HEK293 (cell line): ENCODE results near the gene ABCC9.
"Not testable (repeated sequence)": the region's sequence is repeated elsewhere in the genome, so short reads cannot be mapped to it uniquely, and the experiment has no call there.

ENCODE experiments used
- CTCF ChIA-PET: fragments of 350-600 bp; formaldehyde crosslinking; extraction: SDS; loops from one replicate; lab custom pipeline; 2021; ENCODE audit warnings: antibody characterized with exemption; lab: Yijun Ruan, JAX
- POLR2A ChIA-PET: fragments of 300-600 bp; formaldehyde crosslinking; extraction: SDS; loops from one replicate; lab custom pipeline; 2020; ENCODE audit warnings: antibody characterized with exemption, inconsistent platforms; lab: Yijun Ruan, JAX
- H3K27ac ChIP-seq: fragments of 200-500 bp; sonication (Bioruptor generic); 2 replicates; pipeline ENCODE4 v1.5.1; 2014; ENCODE audit warnings: low read depth, low read length, control low read depth, inconsistent platforms; ENCODE audit errors: extremely low read depth
- H3K36me3 ChIP-seq, 2 experiments: fragments of 200-500 bp in 1 of 2; sonication (Bioruptor generic) in 1 of 2; 1 replicate in 1 of 2; 2 replicates in 1 of 2; pipeline ENCODE4 v1.5.1; 2014 to 2017; ENCODE audit warnings: inconsistent platforms in 2 of 2, low read length in 2 of 2; ENCODE audit not compliant: control insufficient read depth in 2 of 2, insufficient read depth in 1 of 2
- H3K4me1 ChIP-seq: fragments of 200-500 bp; sonication (Bioruptor generic); 2 replicates; pipeline ENCODE4 v1.5.1; 2014; ENCODE audit warnings: mild to moderate bottlenecking, low read length, inconsistent platforms; ENCODE audit not compliant: control insufficient read depth, insufficient read depth
- H3K4me3 ChIP-seq: 2 replicates; pipeline ENCODE4 v1.5.1; 2011; ENCODE audit warnings: low read depth, mild to moderate bottlenecking, control low read depth, low read length, moderate library complexity
- H3K9me3 ChIP-seq: fragments of 200-500 bp; sonication (Bioruptor generic); 2 replicates; pipeline ENCODE4 v1.5.1; 2014; ENCODE audit warnings: low read depth, low read length, inconsistent platforms; ENCODE audit not compliant: control insufficient read depth, insufficient read depth
- SALL2 ChIP-seq: fragments of 450-650 bp; formaldehyde crosslinking; IDR thresholded peaks from 2 replicates; pipeline ENCODE4 v1.5.0; 2017; ENCODE audit warnings: missing biosample characterization, mild to moderate bottlenecking, missing genetic modification characterization, borderline replicate concordance
- WT1 ChIP-seq: fragments of 450-650 bp; formaldehyde crosslinking; IDR thresholded peaks from 2 replicates; pipeline ENCODE4 v1.5.1; 2016; ENCODE audit warnings: missing biosample characterization, missing genetic modification characterization
- ZBTB1 ChIP-seq: fragments of 450-650 bp; formaldehyde crosslinking; IDR thresholded peaks from 2 replicates; pipeline ENCODE4 v1.5.1; 2016; ENCODE audit warnings: missing biosample characterization, missing genetic modification characterization
- ZNF133 ChIP-seq: fragments of 450-650 bp; formaldehyde crosslinking; IDR thresholded peaks from 2 replicates; pipeline ENCODE4 v1.5.1; 2016; ENCODE audit warnings: missing biosample characterization, missing genetic modification characterization
- ZNF138 ChIP-seq: fragments of 450-650 bp; formaldehyde crosslinking; IDR thresholded peaks from 2 replicates; pipeline ENCODE4 v1.5.1; 2016; ENCODE audit warnings: missing biosample characterization, missing genetic modification characterization, borderline replicate concordance
- ZNF221 ChIP-seq: fragments of 450-650 bp; formaldehyde crosslinking; IDR thresholded peaks from 2 replicates; pipeline ENCODE4 v1.5.1; 2017; ENCODE audit warnings: missing biosample characterization, missing genetic modification characterization, borderline replicate concordance
- ZNF248 ChIP-seq: fragments of 450-650 bp; formaldehyde crosslinking; IDR thresholded peaks from 2 replicates; pipeline ENCODE4 v1.5.1; 2017; ENCODE audit warnings: missing biosample characterization, missing genetic modification characterization
- ZNF266 ChIP-seq: fragments of 450-650 bp; formaldehyde crosslinking; IDR thresholded peaks from 2 replicates; pipeline ENCODE4 v1.5.1; 2016; ENCODE audit warnings: missing biosample characterization, missing genetic modification characterization, low read depth
- ZNF473 ChIP-seq: fragments of 450-650 bp; formaldehyde crosslinking; IDR thresholded peaks from 2 replicates; pipeline ENCODE4 v1.5.1; 2017; ENCODE audit warnings: missing biosample characterization, missing genetic modification characterization
- ZNF510 ChIP-seq: fragments of 450-650 bp; formaldehyde crosslinking; IDR thresholded peaks from 2 replicates; pipeline ENCODE4 v1.5.1; 2018; ENCODE audit warnings: mild to moderate bottlenecking, missing genetic modification characterization, missing biosample characterization; ENCODE audit not compliant: insufficient replicate concordance
- ZNF544 ChIP-seq: fragments of 450-650 bp; formaldehyde crosslinking; IDR thresholded peaks from 2 replicates; pipeline ENCODE4 v1.5.0; 2017; ENCODE audit warnings: missing biosample characterization, missing genetic modification characterization
- ZNF624 ChIP-seq: fragments of 450-650 bp; formaldehyde crosslinking; IDR thresholded peaks from 2 replicates; pipeline ENCODE4 v1.5.1; 2017; ENCODE audit warnings: missing biosample characterization, missing genetic modification characterization
- ZNF654 ChIP-seq: fragments of 450-650 bp; formaldehyde crosslinking; IDR thresholded peaks from 2 replicates; pipeline ENCODE4 v1.5.1; 2016; ENCODE audit warnings: low read depth, missing biosample characterization, missing genetic modification characterization
- ZNF776 ChIP-seq: fragments of 450-650 bp; formaldehyde crosslinking; IDR thresholded peaks from 2 replicates; pipeline ENCODE4 v1.5.0; 2017; ENCODE audit warnings: missing biosample characterization, missing genetic modification characterization, borderline replicate concordance
- ZSCAN16 ChIP-seq: fragments of 450-650 bp; formaldehyde crosslinking; IDR thresholded peaks from 2 replicates; pipeline ENCODE4 v1.5.1; 2016; ENCODE audit warnings: missing biosample characterization, missing genetic modification characterization
- TF ChIP-seq, protein P1 (sequence below): fragments of 450-650 bp; formaldehyde crosslinking; IDR thresholded peaks from 2 replicates; pipeline ENCODE4 v1.5.1; 2016; ENCODE audit warnings: missing biosample characterization, missing genetic modification characterization
- TF ChIP-seq, protein P2 (sequence below): fragments of 450-650 bp; formaldehyde crosslinking; IDR thresholded peaks from 2 replicates; pipeline ENCODE4 v1.5.1; 2016; ENCODE audit warnings: missing biosample characterization, missing genetic modification characterization
- TF ChIP-seq, protein P3 (sequence below): fragments of 450-650 bp; formaldehyde crosslinking; IDR thresholded peaks from 2 replicates; pipeline ENCODE4 v1.5.1; 2016; ENCODE audit warnings: missing biosample characterization, missing genetic modification characterization

Gene ABCC9

GRCh38 chr12:21907948-21908837 is 33.0 kb downstream of the ABCC9 start:
- CTCF ChIA-PET: no interaction called here
- Histone ChIP-seq H3K4me1 (no peaks in the 10 kb centered on the region), H3K4me3 (no peak overlapping the region), H3K9me3 (no peaks in the 10 kb centered on the region), H3K27ac (no peak overlapping the region), H3K36me3 (no peaks in the 10 kb centered on the region)
- POLR2A ChIA-PET: no interaction called here
- TF ChIP-seq, protein P1, sequence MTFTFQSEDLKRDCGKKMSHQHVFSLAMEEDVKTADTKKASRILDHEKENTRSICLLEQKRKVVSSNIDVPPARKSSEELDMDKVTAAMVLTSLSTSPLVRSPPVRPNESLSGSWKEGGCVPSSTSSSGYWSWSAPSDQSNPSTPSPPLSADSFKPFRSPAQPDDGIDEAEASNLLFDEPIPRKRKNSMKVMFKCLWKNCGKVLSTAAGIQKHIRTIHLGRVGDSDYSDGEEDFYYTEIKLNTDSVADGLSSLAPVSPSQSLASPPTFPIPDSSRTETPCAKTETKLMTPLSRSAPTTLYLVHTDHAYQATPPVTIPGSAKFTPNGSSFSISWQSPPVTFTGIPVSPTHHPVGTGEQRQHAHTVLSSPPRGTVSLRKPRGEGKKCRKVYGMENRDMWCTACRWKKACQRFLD (tag by site-specific recombination): no peak
- no peak for TF ChIP-seq ZNF624 (tag by site-specific recombination)

DNA sequence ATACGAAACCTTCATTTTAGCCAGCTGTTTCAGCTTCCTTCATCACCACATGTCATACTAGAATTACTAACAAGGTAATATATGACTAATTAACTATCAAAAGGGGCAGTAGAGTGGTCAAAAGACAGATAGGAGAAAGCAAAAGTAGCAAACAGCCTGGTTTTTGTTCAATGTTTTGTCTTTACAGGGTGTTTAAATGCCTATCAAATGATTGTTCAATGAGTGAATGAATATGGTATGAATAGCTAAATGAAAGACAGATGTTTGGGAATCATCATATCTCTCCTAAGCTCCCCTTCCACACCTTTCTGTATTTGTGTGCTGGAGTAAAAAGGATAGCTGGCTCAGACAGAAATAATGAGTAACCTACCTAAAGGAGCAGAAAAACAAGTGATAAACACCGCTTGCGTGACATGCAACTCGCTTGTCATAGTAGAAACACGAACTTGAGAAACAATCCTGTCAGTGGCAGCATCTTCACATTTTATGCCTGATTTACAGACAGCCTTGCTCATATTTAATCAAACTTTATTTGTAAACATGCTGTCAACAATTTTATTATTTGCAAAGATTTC is 34.2 kb downstream of the ABCC9 start:
- Histone ChIP-seq H3K4me3 (no peak overlapping the region), H3K9me3 (no peaks in the 10 kb centered on the region), H3K36me3 (no peaks in the 10 kb centered on the region), H3K4me1 (no peaks in the 10 kb centered on the region), H3K27ac (no peak overlapping the region)
- TF ChIP-seq ZNF776 (tag by site-specific recombination): no peak
- no peak for TF ChIP-seq ZNF510 (tag by site-specific recombination)
- TF ChIP-seq ZNF138 (tag by site-specific recombination): no peak
- TF ChIP-seq ZNF544: no peak
- TF ChIP-seq, protein P1 (tag by site-specific recombination): no peak
- no peak for TF ChIP-seq ZNF221 (tag by site-specific recombination)
- no peak for TF ChIP-seq ZNF266 (tag by site-specific recombination)
- no peak for TF ChIP-seq SALL2 (tag by site-specific recombination)
- TF ChIP-seq, protein P2, sequence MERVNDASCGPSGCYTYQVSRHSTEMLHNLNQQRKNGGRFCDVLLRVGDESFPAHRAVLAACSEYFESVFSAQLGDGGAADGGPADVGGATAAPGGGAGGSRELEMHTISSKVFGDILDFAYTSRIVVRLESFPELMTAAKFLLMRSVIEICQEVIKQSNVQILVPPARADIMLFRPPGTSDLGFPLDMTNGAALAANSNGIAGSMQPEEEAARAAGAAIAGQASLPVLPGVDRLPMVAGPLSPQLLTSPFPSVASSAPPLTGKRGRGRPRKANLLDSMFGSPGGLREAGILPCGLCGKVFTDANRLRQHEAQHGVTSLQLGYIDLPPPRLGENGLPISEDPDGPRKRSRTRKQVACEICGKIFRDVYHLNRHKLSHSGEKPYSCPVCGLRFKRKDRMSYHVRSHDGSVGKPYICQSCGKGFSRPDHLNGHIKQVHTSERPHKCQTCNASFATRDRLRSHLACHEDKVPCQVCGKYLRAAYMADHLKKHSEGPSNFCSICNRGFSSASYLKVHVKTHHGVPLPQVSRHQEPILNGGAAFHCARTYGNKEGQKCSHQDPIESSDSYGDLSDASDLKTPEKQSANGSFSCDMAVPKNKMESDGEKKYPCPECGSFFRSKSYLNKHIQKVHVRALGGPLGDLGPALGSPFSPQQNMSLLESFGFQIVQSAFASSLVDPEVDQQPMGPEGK (tag by site-specific recombination): no peak
- no peak for TF ChIP-seq WT1 (tag by site-specific recombination)
- no peak for TF ChIP-seq ZNF473 (tag by site-specific recombination)
- TF ChIP-seq, protein P3, sequence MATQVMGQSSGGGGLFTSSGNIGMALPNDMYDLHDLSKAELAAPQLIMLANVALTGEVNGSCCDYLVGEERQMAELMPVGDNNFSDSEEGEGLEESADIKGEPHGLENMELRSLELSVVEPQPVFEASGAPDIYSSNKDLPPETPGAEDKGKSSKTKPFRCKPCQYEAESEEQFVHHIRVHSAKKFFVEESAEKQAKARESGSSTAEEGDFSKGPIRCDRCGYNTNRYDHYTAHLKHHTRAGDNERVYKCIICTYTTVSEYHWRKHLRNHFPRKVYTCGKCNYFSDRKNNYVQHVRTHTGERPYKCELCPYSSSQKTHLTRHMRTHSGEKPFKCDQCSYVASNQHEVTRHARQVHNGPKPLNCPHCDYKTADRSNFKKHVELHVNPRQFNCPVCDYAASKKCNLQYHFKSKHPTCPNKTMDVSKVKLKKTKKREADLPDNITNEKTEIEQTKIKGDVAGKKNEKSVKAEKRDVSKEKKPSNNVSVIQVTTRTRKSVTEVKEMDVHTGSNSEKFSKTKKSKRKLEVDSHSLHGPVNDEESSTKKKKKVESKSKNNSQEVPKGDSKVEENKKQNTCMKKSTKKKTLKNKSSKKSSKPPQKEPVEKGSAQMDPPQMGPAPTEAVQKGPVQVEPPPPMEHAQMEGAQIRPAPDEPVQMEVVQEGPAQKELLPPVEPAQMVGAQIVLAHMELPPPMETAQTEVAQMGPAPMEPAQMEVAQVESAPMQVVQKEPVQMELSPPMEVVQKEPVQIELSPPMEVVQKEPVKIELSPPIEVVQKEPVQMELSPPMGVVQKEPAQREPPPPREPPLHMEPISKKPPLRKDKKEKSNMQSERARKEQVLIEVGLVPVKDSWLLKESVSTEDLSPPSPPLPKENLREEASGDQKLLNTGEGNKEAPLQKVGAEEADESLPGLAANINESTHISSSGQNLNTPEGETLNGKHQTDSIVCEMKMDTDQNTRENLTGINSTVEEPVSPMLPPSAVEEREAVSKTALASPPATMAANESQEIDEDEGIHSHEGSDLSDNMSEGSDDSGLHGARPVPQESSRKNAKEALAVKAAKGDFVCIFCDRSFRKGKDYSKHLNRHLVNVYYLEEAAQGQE (tag by site-specific recombination): no peak
- TF ChIP-seq ZNF248 (tag by site-specific recombination): no peak
- TF ChIP-seq ZNF133 (tag by site-specific recombination): no peak
- TF ChIP-seq ZNF654 (tag by site-specific recombination): no peak
- no peak for TF ChIP-seq ZSCAN16 (tag by site-specific recombination)
- TF ChIP-seq ZBTB1 (tag by site-specific recombination): no peak
- ChIA-PET POLR2A (no interaction called here), CTCF (interaction anchor here (0.6 kb wide), 1 partner anchor 209 kb away, joined by 4 read pairs; no protein-coding TSS in a partner anchor)

DNA sequence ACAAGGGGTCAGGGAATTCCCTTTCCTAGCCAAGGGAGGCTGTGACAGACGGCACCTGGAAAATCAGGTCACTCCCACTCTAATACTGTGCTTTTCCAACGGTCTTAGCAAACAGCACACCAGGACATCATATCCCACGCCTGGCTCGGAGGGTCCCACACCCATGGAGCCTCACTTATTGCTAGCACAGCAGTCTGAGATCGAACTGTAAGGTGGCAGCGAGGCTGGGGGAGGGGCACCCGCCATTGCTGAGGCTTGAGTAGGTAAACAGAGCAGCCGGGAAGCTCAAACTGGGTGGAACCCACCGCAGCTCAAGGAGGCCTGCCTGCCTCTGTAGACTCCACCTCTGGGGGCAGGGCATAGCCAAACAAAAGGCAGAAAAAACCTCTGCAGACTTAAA is 41.7 kb downstream of the ABCC9 start:
- POLR2A ChIA-PET, H3K27ac ChIP-seq, H3K36me3 ChIP-seq, H3K4me1 ChIP-seq, H3K9me3 ChIP-seq, H3K4me3 ChIP-seq, CTCF ChIA-PET: not testable (repeated sequence)
